Endothelial cell (in vitro differentiated cells): ENCODE measurements around the gene SPANXA2. TPM values are rescaled to one million over a fixed set of nuclear protein-coding genes. Genes with fewer than 3 reads are reported as not detected.
"Not testable (repeated sequence)": the region's sequence is repeated elsewhere in the genome, so short reads cannot be mapped to it uniquely, and the experiment has no call there.

Experiments
- DNase-seq: peaks from one replicate; pipeline ENCODE4 v3.0.0; 2021; ENCODE audit warnings: low spot score
- H3K27ac Mint-ChIP-seq: one replicate; pipeline ENCODE4 v1.8.0; 2021; ENCODE audit warnings: mixed read lengths, inconsistent platforms; ENCODE audit not compliant: unreplicated experiment
- H3K27me3 Mint-ChIP-seq: one replicate; pipeline ENCODE4 v1.8.0; 2021; ENCODE audit warnings: mild to moderate bottlenecking, moderate library complexity, mixed read lengths, inconsistent platforms; ENCODE audit not compliant: unreplicated experiment
- H3K36me3 Mint-ChIP-seq: one replicate; pipeline ENCODE4 v1.8.0; 2021; ENCODE audit warnings: mild to moderate bottlenecking, low read depth, mixed read lengths, inconsistent platforms; ENCODE audit not compliant: unreplicated experiment
- H3K4me1 Mint-ChIP-seq: one replicate; pipeline ENCODE4 v1.8.0; 2021; ENCODE audit warnings: mild to moderate bottlenecking, mixed read lengths, inconsistent platforms; ENCODE audit not compliant: unreplicated experiment
- H3K4me3 Mint-ChIP-seq: one replicate; pipeline ENCODE4 v1.8.0; 2021; ENCODE audit warnings: mild to moderate bottlenecking, mixed read lengths, inconsistent platforms; ENCODE audit not compliant: unreplicated experiment
- H3K9me3 Mint-ChIP-seq: one replicate; pipeline ENCODE4 v1.8.0; 2021; ENCODE audit warnings: mixed read lengths, inconsistent platforms; ENCODE audit not compliant: unreplicated experiment
- CTCF ChIP-seq: fragments of 200-600 bp; sonication (generic); IDR thresholded peaks from one replicate; pipeline ENCODE4 v1.5.0; 2021; ENCODE audit warnings: antibody characterized with exemption; ENCODE audit not compliant: unreplicated experiment
- long read RNA-seq: library from polyadenylated mRNA; unstranded; transcript quantifications from one replicate; pipeline ENCODE4 v2.0.0, GENCODE V29; 2020; ENCODE audit not compliant: unreplicated experiment
- total RNA-seq: library from RNA; stranded (reverse); fragmentation: NEBNext Ultra II Directional; extraction: Animal tissue kit (Norgen Biotek cat#: 25700); gene quantifications from one replicate; pipeline ENCODE4 v1.2.1, GENCODE V29; 2021; ENCODE audit not compliant: unreplicated experiment

The SPANXA2 gene
- total RNA-seq: not detected
- long read RNA-seq: 0 reads

- H3K4me1 Mint-ChIP-seq, H3K27ac Mint-ChIP-seq, H3K9me3 Mint-ChIP-seq, H3K27me3 Mint-ChIP-seq, DNase-seq, H3K4me3 Mint-ChIP-seq, H3K36me3 Mint-ChIP-seq: not testable (repeated sequence)
Measured at GRCh38 chrX:141589408-141589807, at the start of gene SPANXA2. Gene SPANXA2 (plus strand): TSS chrX:141589708. CDS start chrX:141589768, 60 bp downstream.

GRCh38 chrX:141542551-141542950 is 47.0 kb upstream of the SPANXA2 start:
- H3K9me3 Mint-ChIP-seq, H3K27me3 Mint-ChIP-seq, H3K4me1 Mint-ChIP-seq, DNase-seq, H3K4me3 Mint-ChIP-seq, H3K27ac Mint-ChIP-seq, H3K36me3 Mint-ChIP-seq: not testable (repeated sequence)

- H3K36me3 Mint-ChIP-seq, DNase-seq, H3K9me3 Mint-ChIP-seq, H3K4me3 Mint-ChIP-seq, H3K27ac Mint-ChIP-seq, H3K4me1 Mint-ChIP-seq, H3K27me3 Mint-ChIP-seq: not testable (repeated sequence)
Measured at GRCh38 chrX:141584638-141585037, 4.9 kb upstream of the SPANXA2 start, which contains the start of gene SPANXA1. Gene SPANXA1 (minus strand): TSS chrX:141584738. CDS start chrX:141584678, 60 bp downstream.

GRCh38 chrX:141609111-141609510 is 19.6 kb downstream of the SPANXA2 start:
- H3K27ac Mint-ChIP-seq: no peak overlapping the region
- no peaks in the 10 kb centered on the region for H3K36me3 Mint-ChIP-seq
- no peak for TF ChIP-seq CTCF
- no peak for DNase-seq
- no peaks in the 10 kb centered on the region for H3K27me3 Mint-ChIP-seq
- H3K4me1 Mint-ChIP-seq: no peaks in the 10 kb centered on the region
- no peak overlapping the region for H3K4me3 Mint-ChIP-seq
- H3K9me3 Mint-ChIP-seq: no peaks in the 10 kb centered on the region

GRCh38 chrX:141619336-141619735 is 29.8 kb downstream of the SPANXA2 start:
- H3K9me3 Mint-ChIP-seq: no peaks in the 10 kb centered on the region

GRCh38 chrX:141632124-141632523 is 42.6 kb downstream of the SPANXA2 start:
- DNase-seq: no peak
- no peak overlapping the region for H3K27ac Mint-ChIP-seq
- no peak for TF ChIP-seq CTCF
- H3K4me1 Mint-ChIP-seq: no peaks in the 10 kb centered on the region
- H3K36me3 Mint-ChIP-seq: no peaks in the 10 kb centered on the region
- H3K27me3 Mint-ChIP-seq: no peaks in the 10 kb centered on the region
- H3K9me3 Mint-ChIP-seq: no peaks in the 10 kb centered on the region
- H3K4me3 Mint-ChIP-seq: no peak overlapping the region

More at GRCh38 chrX:141619336-141619735, 29.8 kb downstream of the SPANXA2 start:
- Mint-ChIP-seq H3K4me3 (no peak overlapping the region), H3K27me3 (peaks cover 2% of the 10 kb centered on the region), H3K4me1 (no peaks in the 10 kb centered on the region), H3K27ac (no peak overlapping the region), H3K36me3 (no peaks in the 10 kb centered on the region)
- no peak for DNase-seq
- TF ChIP-seq CTCF: no peak

- TF ChIP-seq CTCF: no peak
- H3K4me1 Mint-ChIP-seq: no peaks in the 10 kb centered on the region
- no peak overlapping the region for H3K27ac Mint-ChIP-seq
- no peak overlapping the region for H3K4me3 Mint-ChIP-seq
- no peaks in the 10 kb centered on the region for H3K36me3 Mint-ChIP-seq
- DNase-seq: no peak
- no peaks in the 10 kb centered on the region for H3K9me3 Mint-ChIP-seq
- peaks cover 1% of the 10 kb centered on the region for H3K27me3 Mint-ChIP-seq
Measured at GRCh38 chrX:141638550-141638949, 49.0 kb downstream of the SPANXA2 start.
